ENCODE results near the gene AIRE. TPM values are rescaled to one million over a fixed set of nuclear protein-coding genes. Genes with fewer than 3 reads are reported as not detected.
A peak's percentile ranks its signal among the peaks of the same experiment; 100 is the strongest.

AIRE gene
- total and polyA plus RNA-seq, 2 of the 13 experiments (the other 11 are each of a cell fraction or from before 2014, with no cell fraction given) = not detected

DNA sequence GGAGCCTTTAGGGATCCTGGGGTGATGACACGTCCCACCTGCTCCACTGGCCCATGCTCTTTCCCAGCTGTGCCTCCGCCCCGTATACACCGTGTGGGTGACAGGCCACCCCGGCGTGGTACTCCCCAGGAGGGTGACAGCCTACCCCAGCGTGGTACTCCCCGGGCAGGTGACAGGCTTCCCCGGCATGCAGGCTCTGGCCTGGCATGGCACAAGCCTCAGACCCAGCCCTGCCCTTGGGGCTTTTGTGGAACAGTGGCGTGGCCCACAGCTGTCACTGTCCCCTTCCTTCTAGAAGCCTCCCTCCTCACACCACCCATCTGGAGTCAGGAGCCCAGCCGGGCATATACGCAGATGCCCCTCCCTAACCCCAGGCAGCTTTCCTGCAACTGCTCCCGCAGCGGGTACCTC is 9.5 kb downstream of the AIRE start (continued):
- TF ChIP-seq, protein P1, sequence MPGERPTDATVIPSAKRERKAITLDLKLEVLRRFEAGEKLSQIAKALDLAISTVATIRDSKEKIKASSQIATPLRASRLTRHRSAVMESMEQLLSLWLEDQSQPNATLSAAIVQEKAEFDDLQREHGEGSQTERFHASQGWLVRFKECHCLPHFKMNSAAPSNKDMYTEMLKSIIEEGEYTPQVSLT (CRISPR knock-in tag; IDR thresholded peaks at IDR 0.05; ENCODE audit: borderline replicate concordance, low read depth) = no peak
- no peak for TF ChIP-seq ZFP41 (CRISPR knock-in tag; IDR thresholded peaks at IDR 0.05; ENCODE audit: borderline replicate concordance)
- no peak for TF ChIP-seq SALL1 (CRISPR knock-in tag; IDR thresholded peaks at IDR 0.05)
- no peak for TF ChIP-seq GTF3A (CRISPR knock-in tag; conservative IDR thresholded peaks at IDR 0.05)
- no peak for TF ChIP-seq ZNF788 (CRISPR knock-in tag; IDR thresholded peaks at IDR 0.05; ENCODE audit: borderline replicate concordance)
- TF ChIP-seq, protein P2, sequence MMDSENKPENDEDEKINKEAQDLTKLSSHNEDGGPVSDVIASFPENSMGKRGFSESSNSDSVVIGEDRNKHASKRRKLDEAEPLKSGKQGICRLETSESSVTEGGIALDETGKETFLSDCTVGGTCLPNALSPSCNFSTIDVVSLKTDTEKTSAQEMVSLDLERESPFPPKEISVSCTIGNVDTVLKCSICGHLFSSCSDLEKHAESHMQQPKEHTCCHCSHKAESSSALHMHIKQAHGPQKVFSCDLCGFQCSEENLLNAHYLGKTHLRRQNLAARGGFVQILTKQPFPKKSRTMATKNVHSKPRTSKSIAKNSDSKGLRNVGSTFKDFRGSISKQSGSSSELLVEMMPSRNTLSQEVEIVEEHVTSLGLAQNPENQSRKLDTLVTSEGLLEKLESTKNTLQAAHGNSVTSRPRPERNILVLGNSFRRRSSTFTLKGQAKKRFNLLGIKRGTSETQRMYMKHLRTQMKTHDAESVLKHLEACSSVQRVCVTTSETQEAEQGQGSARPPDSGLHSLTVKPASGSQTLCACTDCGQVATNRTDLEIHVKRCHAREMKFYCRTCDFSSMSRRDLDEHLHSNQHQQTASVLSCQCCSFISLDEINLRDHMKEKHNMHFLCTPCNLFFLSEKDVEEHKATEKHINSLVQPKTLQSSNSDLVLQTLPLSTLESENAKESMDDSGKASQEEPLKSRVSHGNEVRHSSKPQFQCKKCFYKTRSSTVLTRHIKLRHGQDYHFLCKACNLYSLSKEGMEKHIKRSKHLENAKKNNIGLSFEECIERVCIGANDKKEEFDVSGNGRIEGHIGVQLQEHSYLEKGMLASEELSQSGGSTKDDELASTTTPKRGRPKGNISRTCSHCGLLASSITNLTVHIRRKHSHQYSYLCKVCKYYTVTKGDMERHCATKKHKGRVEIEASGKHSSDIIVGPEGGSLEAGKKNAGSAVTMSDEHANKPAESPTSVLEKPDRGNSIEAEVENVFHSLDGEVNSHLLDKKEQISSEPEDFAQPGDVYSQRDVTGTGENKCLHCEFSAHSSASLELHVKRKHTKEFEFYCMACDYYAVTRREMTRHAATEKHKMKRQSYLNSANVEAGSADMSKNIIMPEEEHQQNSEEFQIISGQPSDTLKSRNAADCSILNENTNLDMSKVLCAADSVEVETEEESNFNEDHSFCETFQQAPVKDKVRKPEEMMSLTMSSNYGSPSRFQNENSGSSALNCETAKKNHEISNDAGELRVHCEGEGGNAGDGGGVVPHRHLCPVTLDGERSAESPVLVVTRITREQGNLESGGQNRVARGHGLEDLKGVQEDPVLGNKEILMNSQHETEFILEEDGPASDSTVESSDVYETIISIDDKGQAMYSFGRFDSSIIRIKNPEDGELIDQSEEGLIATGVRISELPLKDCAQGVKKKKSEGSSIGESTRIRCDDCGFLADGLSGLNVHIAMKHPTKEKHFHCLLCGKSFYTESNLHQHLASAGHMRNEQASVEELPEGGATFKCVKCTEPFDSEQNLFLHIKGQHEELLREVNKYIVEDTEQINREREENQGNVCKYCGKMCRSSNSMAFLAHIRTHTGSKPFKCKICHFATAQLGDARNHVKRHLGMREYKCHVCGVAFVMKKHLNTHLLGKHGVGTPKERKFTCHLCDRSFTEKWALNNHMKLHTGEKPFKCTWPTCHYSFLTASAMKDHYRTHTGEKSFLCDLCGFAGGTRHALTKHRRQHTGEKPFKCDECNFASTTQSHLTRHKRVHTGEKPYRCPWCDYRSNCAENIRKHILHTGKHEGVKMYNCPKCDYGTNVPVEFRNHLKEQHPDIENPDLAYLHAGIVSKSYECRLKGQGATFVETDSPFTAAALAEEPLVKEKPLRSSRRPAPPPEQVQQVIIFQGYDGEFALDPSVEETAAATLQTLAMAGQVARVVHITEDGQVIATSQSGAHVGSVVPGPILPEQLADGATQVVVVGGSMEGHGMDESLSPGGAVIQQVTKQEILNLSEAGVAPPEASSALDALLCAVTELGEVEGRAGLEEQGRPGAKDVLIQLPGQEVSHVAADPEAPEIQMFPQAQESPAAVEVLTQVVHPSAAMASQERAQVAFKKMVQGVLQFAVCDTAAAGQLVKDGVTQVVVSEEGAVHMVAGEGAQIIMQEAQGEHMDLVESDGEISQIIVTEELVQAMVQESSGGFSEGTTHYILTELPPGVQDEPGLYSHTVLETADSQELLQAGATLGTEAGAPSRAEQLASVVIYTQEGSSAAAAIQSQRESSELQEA (CRISPR knock-in tag; IDR thresholded peaks at IDR 0.05; ENCODE audit: not compliant biosample characterization) = no peak
- TF ChIP-seq MAZ (IDR thresholded peaks at IDR 0.05; ENCODE audit: borderline replicate concordance, low read depth, low read length) = no peak
- no peak for TF ChIP-seq MAZ (CRISPR knock-in tag; IDR thresholded peaks at IDR 0.05; ENCODE audit: low read depth)
- 0 out of 2 replicates have a peak, but pooled peaks have one; percentile 18 for TF ChIP-seq HDAC1 (CRISPR knock-in tag; IDR thresholded peaks at IDR 0.05)
- TF ChIP-seq, protein P3, sequence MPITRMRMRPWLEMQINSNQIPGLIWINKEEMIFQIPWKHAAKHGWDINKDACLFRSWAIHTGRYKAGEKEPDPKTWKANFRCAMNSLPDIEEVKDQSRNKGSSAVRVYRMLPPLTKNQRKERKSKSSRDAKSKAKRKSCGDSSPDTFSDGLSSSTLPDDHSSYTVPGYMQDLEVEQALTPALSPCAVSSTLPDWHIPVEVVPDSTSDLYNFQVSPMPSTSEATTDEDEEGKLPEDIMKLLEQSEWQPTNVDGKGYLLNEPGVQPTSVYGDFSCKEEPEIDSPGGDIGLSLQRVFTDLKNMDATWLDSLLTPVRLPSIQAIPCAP (CRISPR knock-in tag; IDR thresholded peaks at IDR 0.05; ENCODE audit: low read depth) = no peak
- TF ChIP-seq, protein P4, sequence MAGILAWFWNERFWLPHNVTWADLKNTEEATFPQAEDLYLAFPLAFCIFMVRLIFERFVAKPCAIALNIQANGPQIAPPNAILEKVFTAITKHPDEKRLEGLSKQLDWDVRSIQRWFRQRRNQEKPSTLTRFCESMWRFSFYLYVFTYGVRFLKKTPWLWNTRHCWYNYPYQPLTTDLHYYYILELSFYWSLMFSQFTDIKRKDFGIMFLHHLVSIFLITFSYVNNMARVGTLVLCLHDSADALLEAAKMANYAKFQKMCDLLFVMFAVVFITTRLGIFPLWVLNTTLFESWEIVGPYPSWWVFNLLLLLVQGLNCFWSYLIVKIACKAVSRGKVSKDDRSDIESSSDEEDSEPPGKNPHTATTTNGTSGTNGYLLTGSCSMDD (CRISPR knock-in tag; IDR thresholded peaks at IDR 0.05) = no peak
- TF ChIP-seq, protein P5, sequence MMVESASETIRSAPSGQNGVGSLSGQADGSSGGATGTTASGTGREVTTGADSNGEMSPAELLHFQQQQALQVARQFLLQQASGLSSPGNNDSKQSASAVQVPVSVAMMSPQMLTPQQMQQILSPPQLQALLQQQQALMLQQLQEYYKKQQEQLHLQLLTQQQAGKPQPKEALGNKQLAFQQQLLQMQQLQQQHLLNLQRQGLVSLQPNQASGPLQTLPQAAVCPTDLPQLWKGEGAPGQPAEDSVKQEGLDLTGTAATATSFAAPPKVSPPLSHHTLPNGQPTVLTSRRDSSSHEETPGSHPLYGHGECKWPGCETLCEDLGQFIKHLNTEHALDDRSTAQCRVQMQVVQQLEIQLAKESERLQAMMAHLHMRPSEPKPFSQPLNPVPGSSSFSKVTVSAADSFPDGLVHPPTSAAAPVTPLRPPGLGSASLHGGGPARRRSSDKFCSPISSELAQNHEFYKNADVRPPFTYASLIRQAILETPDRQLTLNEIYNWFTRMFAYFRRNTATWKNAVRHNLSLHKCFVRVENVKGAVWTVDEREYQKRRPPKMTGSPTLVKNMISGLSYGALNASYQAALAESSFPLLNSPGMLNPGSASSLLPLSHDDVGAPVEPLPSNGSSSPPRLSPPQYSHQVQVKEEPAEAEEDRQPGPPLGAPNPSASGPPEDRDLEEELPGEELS (CRISPR knock-in tag; IDR thresholded peaks at IDR 0.05) = no peak
- no peak for TF ChIP-seq SP5 (CRISPR knock-in tag; IDR thresholded peaks at IDR 0.05; ENCODE audit: borderline replicate concordance, low read depth)

Measured in HepG2 (cell line).